Neural cell (in vitro differentiated cells): ENCODE measurements around the gene PPM1H.

ENCODE experiments used
- EP300 ChIP-seq: fragments of 450-650 bp; conservative IDR thresholded peaks from 2 replicates; pipeline ENCODE4 v1.6.1; 2014; ENCODE audit warnings: antibody characterized with exemption, mild to moderate bottlenecking, moderate library complexity; ENCODE audit not compliant: poor library complexity, severe bottlenecking
- EZH2 ChIP-seq: fragments of 200-600, 300-800 bp; shearing (Covaris generic), sonication (generic); IDR thresholded peaks from 2 replicates; pipeline ENCODE4 v1.6.1; 2014; ENCODE audit warnings: antibody characterized with exemption, low read length, borderline replicate concordance, mild to moderate bottlenecking; ENCODE audit not compliant: insufficient read depth, poor library complexity, severe bottlenecking
- POLR2AphosphoS5 ChIP-seq: IDR thresholded peaks from 2 replicates; pipeline ENCODE4 v1.6.1; 2012
- RAD21 ChIP-seq: fragments of 450-650 bp; conservative IDR thresholded peaks from 2 replicates; pipeline ENCODE4 v1.6.1; 2014; ENCODE audit warnings: antibody characterized with exemption, mild to moderate bottlenecking, moderate library complexity
- TF ChIP-seq, protein P1 (sequence below): fragments of 450-650 bp; IDR thresholded peaks from 2 replicates; pipeline ENCODE4 v1.5.1; 2014; ENCODE audit warnings: antibody characterized with exemption, mild to moderate bottlenecking, moderate library complexity; ENCODE audit not compliant: poor library complexity, severe bottlenecking
- TF ChIP-seq, protein P2 (sequence below): IDR thresholded peaks from 2 replicates; pipeline ENCODE4 v1.6.1; 2012; ENCODE audit warnings: borderline replicate concordance

DNA sequence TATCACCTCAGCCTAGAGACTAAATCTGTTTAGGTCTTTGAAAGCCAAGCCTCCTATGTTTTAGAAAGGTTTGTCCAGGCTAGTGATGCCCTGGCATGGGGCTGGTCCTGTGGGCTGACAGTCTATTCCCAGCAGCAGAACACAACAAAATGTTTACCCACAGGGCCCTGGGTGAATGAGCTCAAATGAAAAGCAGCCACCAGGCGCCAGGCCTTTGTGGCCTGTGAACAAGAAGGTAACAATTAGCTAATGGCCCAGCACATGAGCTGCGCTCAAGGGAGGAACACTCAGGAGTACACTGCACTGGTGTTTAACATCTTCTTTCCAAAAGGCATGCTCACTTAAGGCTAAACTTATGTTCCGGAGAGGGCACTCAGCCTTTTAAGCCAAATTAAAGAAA lies 266.2 kb downstream of the PPM1H start:
- TF ChIP-seq, protein P1, sequence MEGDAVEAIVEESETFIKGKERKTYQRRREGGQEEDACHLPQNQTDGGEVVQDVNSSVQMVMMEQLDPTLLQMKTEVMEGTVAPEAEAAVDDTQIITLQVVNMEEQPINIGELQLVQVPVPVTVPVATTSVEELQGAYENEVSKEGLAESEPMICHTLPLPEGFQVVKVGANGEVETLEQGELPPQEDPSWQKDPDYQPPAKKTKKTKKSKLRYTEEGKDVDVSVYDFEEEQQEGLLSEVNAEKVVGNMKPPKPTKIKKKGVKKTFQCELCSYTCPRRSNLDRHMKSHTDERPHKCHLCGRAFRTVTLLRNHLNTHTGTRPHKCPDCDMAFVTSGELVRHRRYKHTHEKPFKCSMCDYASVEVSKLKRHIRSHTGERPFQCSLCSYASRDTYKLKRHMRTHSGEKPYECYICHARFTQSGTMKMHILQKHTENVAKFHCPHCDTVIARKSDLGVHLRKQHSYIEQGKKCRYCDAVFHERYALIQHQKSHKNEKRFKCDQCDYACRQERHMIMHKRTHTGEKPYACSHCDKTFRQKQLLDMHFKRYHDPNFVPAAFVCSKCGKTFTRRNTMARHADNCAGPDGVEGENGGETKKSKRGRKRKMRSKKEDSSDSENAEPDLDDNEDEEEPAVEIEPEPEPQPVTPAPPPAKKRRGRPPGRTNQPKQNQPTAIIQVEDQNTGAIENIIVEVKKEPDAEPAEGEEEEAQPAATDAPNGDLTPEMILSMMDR: no peak
- TF ChIP-seq POLR2AphosphoS5 (no peak), EZH2 (no peak), EP300 (no peak), RAD21 (no peak)
- TF ChIP-seq, protein P2, sequence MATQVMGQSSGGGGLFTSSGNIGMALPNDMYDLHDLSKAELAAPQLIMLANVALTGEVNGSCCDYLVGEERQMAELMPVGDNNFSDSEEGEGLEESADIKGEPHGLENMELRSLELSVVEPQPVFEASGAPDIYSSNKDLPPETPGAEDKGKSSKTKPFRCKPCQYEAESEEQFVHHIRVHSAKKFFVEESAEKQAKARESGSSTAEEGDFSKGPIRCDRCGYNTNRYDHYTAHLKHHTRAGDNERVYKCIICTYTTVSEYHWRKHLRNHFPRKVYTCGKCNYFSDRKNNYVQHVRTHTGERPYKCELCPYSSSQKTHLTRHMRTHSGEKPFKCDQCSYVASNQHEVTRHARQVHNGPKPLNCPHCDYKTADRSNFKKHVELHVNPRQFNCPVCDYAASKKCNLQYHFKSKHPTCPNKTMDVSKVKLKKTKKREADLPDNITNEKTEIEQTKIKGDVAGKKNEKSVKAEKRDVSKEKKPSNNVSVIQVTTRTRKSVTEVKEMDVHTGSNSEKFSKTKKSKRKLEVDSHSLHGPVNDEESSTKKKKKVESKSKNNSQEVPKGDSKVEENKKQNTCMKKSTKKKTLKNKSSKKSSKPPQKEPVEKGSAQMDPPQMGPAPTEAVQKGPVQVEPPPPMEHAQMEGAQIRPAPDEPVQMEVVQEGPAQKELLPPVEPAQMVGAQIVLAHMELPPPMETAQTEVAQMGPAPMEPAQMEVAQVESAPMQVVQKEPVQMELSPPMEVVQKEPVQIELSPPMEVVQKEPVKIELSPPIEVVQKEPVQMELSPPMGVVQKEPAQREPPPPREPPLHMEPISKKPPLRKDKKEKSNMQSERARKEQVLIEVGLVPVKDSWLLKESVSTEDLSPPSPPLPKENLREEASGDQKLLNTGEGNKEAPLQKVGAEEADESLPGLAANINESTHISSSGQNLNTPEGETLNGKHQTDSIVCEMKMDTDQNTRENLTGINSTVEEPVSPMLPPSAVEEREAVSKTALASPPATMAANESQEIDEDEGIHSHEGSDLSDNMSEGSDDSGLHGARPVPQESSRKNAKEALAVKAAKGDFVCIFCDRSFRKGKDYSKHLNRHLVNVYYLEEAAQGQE: no peak
